ENCODE data around the gene HOXA4.

The HOXA4 gene

GRCh38 chr7:27102581-27103442 is 27.7 kb downstream of the HOXA4 start, which contains the start of gene HOXA2:
Gene HOXA2, minus strand, starts transcription at chr7:27102683. Its CDS starts 183 bp downstream, at chr7:27102500.
- peak; percentile 74 for DNase-seq

GRCh38 chr7:27101957-27102580 is 28.5 kb downstream of the HOXA4 start:
- DNase-seq = peak; percentile 21

- peak; percentile 45 for DNase-seq
These were observed 29.2 kb downstream of the HOXA4 start for GRCh38 chr7:27101171-27101956.

DNA sequence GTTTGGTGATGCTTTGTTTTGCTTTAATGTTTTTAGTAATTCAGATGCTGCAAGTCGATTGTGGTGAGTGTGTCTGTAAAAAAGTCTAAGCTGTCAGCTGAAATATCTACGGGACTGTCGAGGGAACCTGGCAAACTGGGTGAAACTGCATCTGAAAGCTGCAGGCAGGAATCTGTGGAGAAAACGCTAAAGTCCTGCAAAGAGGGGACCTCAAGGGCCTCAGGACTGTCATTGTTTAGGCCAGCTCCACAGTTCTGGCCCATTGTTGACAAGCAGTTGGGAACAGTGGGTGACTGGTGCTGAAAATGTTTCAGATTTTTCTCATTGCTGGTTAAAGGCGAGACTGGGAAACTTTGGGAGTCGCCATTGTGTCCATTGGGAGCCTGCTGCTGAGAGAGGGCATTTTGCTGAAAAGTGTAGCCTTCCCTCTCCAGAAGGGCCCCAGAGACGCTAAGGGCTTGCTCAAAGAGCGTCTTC is 29.8 kb downstream of the HOXA4 start:
- DNase-seq = peak; percentile 13

DNA sequence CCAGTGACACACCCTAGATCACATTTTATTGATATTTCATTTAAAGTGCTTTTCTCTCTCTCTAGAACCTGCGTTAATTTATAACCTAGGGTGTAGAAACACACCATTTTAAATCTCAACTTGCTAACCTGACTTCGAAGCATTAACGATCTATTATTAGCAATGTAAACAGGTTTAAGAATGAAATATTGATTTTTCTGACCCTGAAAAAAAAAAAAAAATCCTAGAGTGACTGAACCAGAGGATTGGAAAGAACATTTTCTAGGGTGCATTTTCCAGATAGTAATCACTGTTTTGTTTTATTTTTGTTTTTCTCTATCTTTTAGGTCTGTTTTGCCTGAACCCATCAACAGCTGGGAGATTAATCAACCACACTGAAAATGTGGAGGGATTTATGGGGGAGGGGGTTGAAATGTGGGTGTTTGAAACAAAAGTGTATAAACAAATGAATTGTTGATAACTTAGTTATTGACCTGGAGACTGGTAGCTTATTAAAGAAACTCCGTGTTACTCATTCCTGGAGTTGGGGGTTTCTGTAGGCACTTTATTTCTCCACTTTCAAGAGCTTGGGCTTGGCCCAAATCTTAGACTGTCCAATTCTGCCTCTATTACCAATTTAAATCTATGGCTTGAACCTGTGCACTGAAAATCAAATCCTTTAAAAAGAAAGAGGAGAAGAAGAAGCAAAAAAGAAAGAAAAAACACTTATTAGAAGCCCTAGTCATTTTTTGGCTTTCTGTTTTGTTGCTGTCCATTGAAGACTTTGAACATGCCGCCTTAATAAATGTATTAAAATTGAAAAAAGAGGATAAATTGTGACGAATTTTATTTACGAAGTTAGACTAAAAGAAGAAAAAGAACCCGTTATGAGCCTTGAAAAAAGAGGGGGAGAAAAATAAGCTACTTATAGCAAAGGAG is 30.8 kb downstream of the HOXA4 start:
- no peak for DNase-seq

GRCh38 chr7:27098578-27099451 is 31.7 kb downstream of the HOXA4 start:
- peak; percentile 77 for DNase-seq

GRCh38 chr7:27097686-27098577 is 32.6 kb downstream of the HOXA4 start:
- peak; percentile 60 for DNase-seq

GRCh38 chr7:27096768-27097514 is 33.6 kb downstream of the HOXA4 start:
- DNase-seq = peak; percentile 61

DNA sequence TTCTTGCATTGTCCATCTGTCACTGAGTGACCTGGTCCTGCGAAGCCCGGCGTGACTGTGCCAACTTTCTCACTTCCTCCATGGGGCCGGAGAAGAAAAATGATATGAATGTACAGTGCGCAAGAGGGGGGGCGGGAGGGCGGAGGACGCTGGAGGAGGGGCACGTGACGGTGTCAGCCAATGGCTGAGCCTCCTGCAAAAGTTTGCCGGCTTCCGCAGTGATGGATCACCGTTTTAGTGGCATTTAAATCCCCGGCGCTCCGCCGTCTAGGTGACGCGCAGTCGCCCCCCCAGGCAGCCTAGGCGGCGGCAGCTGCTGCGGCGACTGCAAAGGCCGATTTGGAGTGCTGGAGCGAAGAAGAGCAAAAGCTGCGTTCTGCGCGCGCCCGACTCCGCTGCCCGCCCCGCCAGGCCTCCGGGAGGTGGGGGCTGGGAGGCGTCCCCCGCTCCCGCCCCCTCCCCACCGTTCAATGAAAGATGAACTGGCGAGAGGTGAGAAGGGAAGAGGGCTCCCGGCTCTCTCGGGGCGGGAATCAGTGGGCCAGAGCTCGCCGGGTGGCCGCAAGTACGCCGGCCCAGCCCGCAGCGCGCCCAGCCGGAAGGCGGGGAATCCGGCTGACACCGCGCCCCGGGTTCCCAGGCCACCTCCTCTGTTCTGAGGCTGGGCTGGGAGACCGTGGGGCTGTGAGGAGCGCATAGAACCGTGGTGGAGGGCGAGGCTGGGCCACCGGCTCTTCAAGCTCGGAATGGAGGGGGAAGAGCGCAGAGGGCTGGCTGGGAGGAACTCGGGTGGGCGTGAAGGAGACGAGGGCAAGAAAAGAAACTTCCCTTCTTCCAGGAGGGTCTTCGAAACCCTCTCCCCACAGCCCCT is 34.4 kb downstream of the HOXA4 start, which contains the start of gene HOXA1:
HOXA1 (minus strand) TSS at position 104 of the 871 bp plus-strand sequence; CDS start at position 16, 88 bp downstream.
- peak; percentile 97 for DNase-seq

DNA sequence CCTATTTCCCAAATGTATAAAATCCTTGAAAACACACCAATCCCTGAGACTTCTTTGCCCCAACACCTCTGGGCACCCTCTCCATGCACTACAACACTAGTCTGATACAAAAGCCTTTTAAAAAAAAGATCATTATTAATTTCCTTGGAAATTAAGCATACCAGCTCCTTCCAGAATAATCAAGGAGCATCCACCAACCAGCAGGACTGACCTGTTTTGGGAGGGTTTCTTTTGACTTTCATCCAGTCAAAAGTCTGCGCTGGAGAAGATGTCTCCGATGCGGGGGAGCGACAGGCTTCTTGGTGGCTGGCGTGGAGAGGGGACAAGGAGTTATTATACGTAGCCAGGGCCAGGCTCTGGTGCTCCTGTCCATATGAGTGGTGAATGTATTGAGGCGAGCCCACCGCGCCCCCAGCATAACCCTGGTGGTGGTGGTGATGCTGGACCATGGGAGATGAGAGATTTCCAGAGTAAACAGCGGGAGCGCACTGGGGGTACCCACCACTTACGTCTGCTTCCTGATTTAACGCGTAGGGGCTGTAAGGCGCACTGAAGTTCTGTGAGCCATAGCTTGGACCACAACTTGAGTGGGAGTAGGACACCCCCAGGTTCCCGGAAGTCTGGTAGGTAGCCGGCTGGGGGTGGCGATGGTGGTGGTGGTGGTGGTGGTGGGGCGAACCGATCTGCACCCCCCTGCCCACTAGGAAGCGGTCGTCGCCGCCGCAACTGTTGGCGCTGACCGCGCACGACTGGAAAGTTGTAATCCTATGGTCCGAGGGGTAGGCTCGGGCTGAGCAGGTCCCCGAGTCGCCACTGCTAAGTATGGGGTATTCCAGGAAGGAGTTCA is 35.3 kb downstream of the HOXA4 start:
- DNase-seq = no peak

GRCh38 chr7:27094304-27095049 is 36.1 kb downstream of the HOXA4 start:
- DNase-seq = no peak

- DNase-seq = no peak
These were observed 37.2 kb downstream of the HOXA4 start for GRCh38 chr7:27093184-27093895.

- no peak for DNase-seq
These were observed 37.8 kb downstream of the HOXA4 start for GRCh38 chr7:27092819-27093110.

- no peak for DNase-seq
These were observed 38.4 kb downstream of the HOXA4 start for GRCh38 chr7:27091941-27092818.

DNA sequence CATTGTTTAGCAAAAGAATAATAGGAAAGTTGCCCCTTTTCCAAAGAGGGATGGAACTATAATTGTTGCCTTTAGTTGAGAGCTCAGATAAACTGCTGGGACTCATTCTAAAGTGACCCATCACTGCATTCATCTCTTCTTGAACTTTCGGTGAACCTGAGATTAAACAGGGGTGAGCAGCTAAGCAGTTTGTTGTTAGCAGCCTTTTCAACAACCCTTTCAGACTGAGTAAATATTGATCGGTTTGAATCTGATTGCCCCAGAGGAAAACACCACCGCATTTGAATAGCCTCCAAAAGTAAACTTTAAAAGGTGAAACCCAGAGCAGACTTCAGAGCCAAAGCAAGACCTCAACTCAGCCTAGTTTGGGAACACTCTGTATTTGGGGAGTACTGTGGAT is 39.5 kb downstream of the HOXA4 start:
- no peak for DNase-seq

Measured in HCEC 1CT (cell line).